IMR-90 (cell line): ENCODE results near the gene SLC36A1. TPM values are rescaled to one million over a fixed set of nuclear protein-coding genes. Genes with fewer than 3 reads are reported as not detected.

ENCODE experiments used
- ATAC-seq: fragments of 200-7000 bp; cut with Tn5 transposase; 2 replicates; pipeline ENCODE4 v1.9.1; 2020; ENCODE audit warnings: low read depth, mild to moderate bottlenecking, moderate library complexity
- BruUV-seq: library from RNA; stranded (reverse); fragments of 400-500 nt; replicated peaks from 2 replicates; lab custom pipeline; 2021; lab: Mats Ljungman, UMichigan
- CTCF ChIA-PET: fragments of 300-600 bp; formaldehyde crosslinking; extraction: SDS; loops from one replicate; lab custom pipeline; 2021; ENCODE audit warnings: antibody characterized with exemption; lab: Yijun Ruan, JAX
- POLR2A ChIA-PET: fragments of 300-600 bp; sonication (Branson Sonifier 250); formaldehyde crosslinking; loops from one replicate; lab custom pipeline; 2022; ENCODE audit warnings: antibody characterized with exemption; ENCODE audit not compliant: unreplicated experiment; lab: Charles Lee
- DNase-seq: peaks from one replicate; pipeline ENCODE4 v3.0.0; 2013
- H2AFZ ChIP-seq: replicated peaks from 2 replicates; pipeline ENCODE3; 2013; ENCODE audit warnings: low read length, mild to moderate bottlenecking; ENCODE audit not compliant: poor library complexity
- H2AK5ac ChIP-seq: 2 replicates; pipeline ENCODE4 v1.6.1; 2013; ENCODE audit warnings: low read depth, low read length, inconsistent platforms
- H2AK9ac ChIP-seq: replicated peaks from 2 replicates; pipeline ENCODE3; 2013; ENCODE audit warnings: mild to moderate bottlenecking, low read depth, low read length, moderate library complexity; ENCODE audit not compliant: poor library complexity
- H2BK120ac ChIP-seq: 2 replicates; pipeline ENCODE4 v1.6.1; 2013; ENCODE audit warnings: low read depth, low read length, inconsistent platforms
- H2BK15ac ChIP-seq: 3 replicates; pipeline ENCODE4 v1.6.1; 2013; ENCODE audit warnings: low read depth, low read length, inconsistent platforms
- H2BK20ac ChIP-seq: 2 replicates; pipeline ENCODE4 v1.6.1; 2013; ENCODE audit warnings: low read depth, mild to moderate bottlenecking, inconsistent platforms, low read length, moderate library complexity
- H2BK5ac ChIP-seq: 2 replicates; pipeline ENCODE4 v1.6.1; 2013; ENCODE audit warnings: mild to moderate bottlenecking, low read depth, low read length, inconsistent platforms; ENCODE audit not compliant: poor library complexity, severe bottlenecking
- H3K14ac ChIP-seq: replicated peaks from 2 replicates; pipeline ENCODE4 v1.6.1; 2013; ENCODE audit warnings: low read depth, low read length, inconsistent platforms
- H3K18ac ChIP-seq: 2 replicates; pipeline ENCODE4 v1.6.1; 2013; ENCODE audit warnings: low read depth, low read length, control low read depth
- H3K23ac ChIP-seq: 2 replicates; pipeline ENCODE4 v1.6.1; 2013; ENCODE audit warnings: low read depth, low read length, inconsistent platforms
- H3K27ac ChIP-seq: 2 replicates; pipeline ENCODE4 v1.5.1; 2013; ENCODE audit warnings: mild to moderate bottlenecking, control low read depth, low read length; ENCODE audit not compliant: insufficient read depth
- H3K27me3 ChIP-seq: 2 replicates; pipeline ENCODE4 v1.6.1; 2013; ENCODE audit warnings: low read length; ENCODE audit not compliant: control insufficient read depth, insufficient read depth
- H3K36me3 ChIP-seq: 2 replicates; pipeline ENCODE4 v1.6.1; 2013; ENCODE audit warnings: low read length, mixed read lengths; ENCODE audit not compliant: control insufficient read depth, insufficient read depth
- H3K4ac ChIP-seq: 2 replicates; pipeline ENCODE4 v1.6.1; 2013; ENCODE audit warnings: low read depth, low read length, inconsistent platforms
- H3K4me1 ChIP-seq: 2 replicates; pipeline ENCODE4 v1.6.1; 2013; ENCODE audit warnings: low read length, mixed read lengths; ENCODE audit not compliant: control insufficient read depth, insufficient read depth
- H3K4me2 ChIP-seq: 2 replicates; pipeline ENCODE4 v1.6.1; 2013; ENCODE audit warnings: low read depth, mild to moderate bottlenecking, control low read depth, low read length, moderate library complexity
- H3K4me3 ChIP-seq: 2 replicates; pipeline ENCODE4 v1.5.1; 2013; ENCODE audit warnings: low read depth, mild to moderate bottlenecking, control low read depth, low read length, moderate library complexity; ENCODE audit not compliant: insufficient read depth
- H3K56ac ChIP-seq: 2 replicates; pipeline ENCODE4 v1.6.1; 2013; ENCODE audit warnings: low read length, inconsistent platforms; ENCODE audit not compliant: insufficient read depth; ENCODE audit errors: extremely low read depth
- H3K79me1 ChIP-seq, 2 experiments: 2 replicates each; pipeline ENCODE4 v1.6.1; 2013; ENCODE audit warnings: low read length in 2 of 2, inconsistent platforms in 1 of 2, low read depth in 1 of 2
- H3K9ac ChIP-seq: 2 replicates; pipeline ENCODE4 v1.6.1; 2013; ENCODE audit warnings: low read depth, low read length, control low read depth
- H3K9me1 ChIP-seq: 2 replicates; pipeline ENCODE4 v1.6.1; 2013; ENCODE audit warnings: low read length, inconsistent platforms; ENCODE audit not compliant: insufficient read depth
- H3K9me3 ChIP-seq: 2 replicates; pipeline ENCODE4 v1.6.1; 2013; ENCODE audit warnings: low read length; ENCODE audit not compliant: control insufficient read depth, insufficient read depth
- H4K20me1 ChIP-seq: 2 replicates; pipeline ENCODE4 v1.6.1; 2013; ENCODE audit warnings: low read length, inconsistent platforms; ENCODE audit not compliant: insufficient read depth
- H4K5ac ChIP-seq: 2 replicates; pipeline ENCODE4 v1.6.1; 2013; ENCODE audit warnings: mild to moderate bottlenecking, low read depth, low read length, control low read depth
- H4K8ac ChIP-seq, 2 experiments: 2 replicates each; pipeline ENCODE4 v1.6.1; 2013; ENCODE audit warnings: low read depth in 2 of 2, low read length in 2 of 2, control low read depth in 1 of 2, inconsistent platforms in 1 of 2
- H4K91ac ChIP-seq: 2 replicates; pipeline ENCODE4 v1.6.1; 2013; ENCODE audit warnings: low read depth, low read length, inconsistent platforms; ENCODE audit not compliant: insufficient read depth
- CEBPB ChIP-seq: IDR thresholded peaks from 2 replicates; pipeline ENCODE4 v1.6.1; 2012; ENCODE audit warnings: low read depth, low read length, improper control_type of control experiment
- CHD1 ChIP-seq: IDR thresholded peaks from 2 replicates; pipeline ENCODE4 v1.6.1; 2012; ENCODE audit warnings: low read depth, low read length, improper control_type of control experiment
- ELK1 ChIP-seq: fragments of 150-350 bp; IDR thresholded peaks from 2 replicates; pipeline ENCODE4 v1.6.1; 2016; ENCODE audit warnings: low read depth, mild to moderate bottlenecking, low read length, moderate library complexity, borderline replicate concordance
- FOS ChIP-seq: fragments of 150-350 bp; IDR thresholded peaks from 2 replicates; pipeline ENCODE4 v1.6.1; 2016; ENCODE audit warnings: low read depth, low read length
- MAZ ChIP-seq: IDR thresholded peaks from 2 replicates; pipeline ENCODE4 v1.6.1; 2012; ENCODE audit warnings: low read depth, mild to moderate bottlenecking, low read length, improper control_type of control experiment, moderate library complexity, borderline replicate concordance
- MXI1 ChIP-seq: IDR thresholded peaks from 2 replicates; pipeline ENCODE4 v1.6.1; 2012; ENCODE audit warnings: low read depth, mild to moderate bottlenecking, low read length, moderate library complexity, borderline replicate concordance
- RAD21 ChIP-seq: IDR thresholded peaks from 2 replicates; pipeline ENCODE4 v1.6.1; 2012; ENCODE audit warnings: low read length, improper control_type of control experiment
- RCOR1 ChIP-seq: IDR thresholded peaks from 2 replicates; pipeline ENCODE4 v1.6.1; 2012; ENCODE audit warnings: mild to moderate bottlenecking, low read length, improper control_type of control experiment; ENCODE audit not compliant: insufficient replicate concordance
- RFX5 ChIP-seq: IDR thresholded peaks from 2 replicates; pipeline ENCODE4 v1.8.0; 2012; ENCODE audit warnings: low read depth, mild to moderate bottlenecking, low read length, moderate library complexity
- SMC3 ChIP-seq: fragments of 150-350 bp; IDR thresholded peaks from 2 replicates; pipeline ENCODE4 v1.6.1; 2016; ENCODE audit warnings: low read depth, mild to moderate bottlenecking, antibody characterized with exemption, low read length, moderate library complexity
- WGBS, 2 experiments: methylation state at CpG; one replicate each; pipeline versions ENCODE4 v1.1.5 to v1.1.7; 2013; ENCODE audit warnings: missing lambda C conversion rate in 2 of 2; ENCODE audit not compliant: insufficient read length in 1 of 2; ENCODE audit errors: extremely low coverage in 2 of 2; 5-methylcytosine and 5-hydroxymethylcytosine counted together
- dilution Hi-C: fragments of 300-500 bp; cut with HindIII; formaldehyde crosslinking; loops from one replicate; pipeline ENCODE4 v1.14.3; 2018; ENCODE audit warnings: low sequenced_read_pairs; ENCODE audit not compliant: unreplicated experiment
- in situ Hi-C: fragments of 300-500 bp; cut with MboI; formaldehyde crosslinking; loops from 3 replicates; pipeline ENCODE4 v1.14.3; 2019; ENCODE audit warnings: low sequenced_read_pairs, inconsistent platforms, mixed read lengths
- intact Hi-C: fragments of 100-400 bp; cut with micrococcal nuclease; formaldehyde crosslinking; loops from 2 replicates; pipeline ENCODE4 v1.10.0; 2022
- polyA plus RNA-seq, 3 experiments: library from polyadenylated mRNA; depleted of rRNA; stranded (reverse); fragments of >200 nt; gene quantifications; 2 replicates each; pipeline ENCODE4 v1.2.3, GENCODE V29; 2012; ENCODE audit warnings: low replicate concordance in 1 of 3
- total RNA-seq: library from RNA; depleted of rRNA; stranded (reverse); fragments of >200 nt; gene quantifications from 2 replicates; pipeline ENCODE4 v1.2.3, GENCODE V29; 2012
- TF ChIP-seq, protein P1 (sequence below): conservative IDR thresholded peaks from 2 replicates; pipeline ENCODE4 v1.5.1; 2012; ENCODE audit warnings: mild to moderate bottlenecking, low read depth, low read length, improper control_type of control experiment

The SLC36A1 gene
- total and polyA plus RNA-seq, 2 of the 4 experiments (the other 2 are of a cell fraction), result 5.7 to 8.7 TPM

GRCh38 chr5:151413800-151414199 lies 33.6 kb upstream of the SLC36A1 start:
- Histone ChIP-seq H3K23ac (no peak overlapping the region), H3K9me1 (no peaks in the 10 kb centered on the region), H3K4me3 (no peak overlapping the region), H4K91ac (no peak overlapping the region), H2AFZ (no peak overlapping the region), H4K5ac (no peak overlapping the region), H3K36me3 (no peaks in the 10 kb centered on the region), H2AK5ac (no peak overlapping the region), H2BK120ac (no peak overlapping the region), H2BK20ac (no peak overlapping the region), H3K4me2 (no peak overlapping the region), H2BK5ac (no peak overlapping the region), H2AK9ac (no peak overlapping the region), H4K8ac (no peak overlapping the region), H3K4me1 (no peaks in the 10 kb centered on the region), H2BK15ac (no peak overlapping the region), H3K4ac (no peak overlapping the region), H3K14ac (no peak overlapping the region), H3K9ac (no peak overlapping the region), H3K27me3 (peaks cover 3% of the 10 kb centered on the region; the same call in 1 of the 2 replicates), H3K27ac (no peak overlapping the region), H4K20me1 (no peaks in the 10 kb centered on the region), H3K9me3 (peaks cover 2% of the 10 kb centered on the region), H3K79me1 (no peaks in the 10 kb centered on the region), H3K18ac (no peak overlapping the region), H3K56ac (no peak overlapping the region)
- ChIA-PET POLR2A (no interaction called here), CTCF (no interaction called here)
- TF ChIP-seq SMC3 (no peak), RCOR1 (no peak), RFX5 (no peak), CEBPB (no peak), CHD1 (no peak), ELK1 (no peak), FOS (no peak), MXI1 (no peak), MAZ (no peak), RAD21 (no peak)
- TF ChIP-seq, protein P1, sequence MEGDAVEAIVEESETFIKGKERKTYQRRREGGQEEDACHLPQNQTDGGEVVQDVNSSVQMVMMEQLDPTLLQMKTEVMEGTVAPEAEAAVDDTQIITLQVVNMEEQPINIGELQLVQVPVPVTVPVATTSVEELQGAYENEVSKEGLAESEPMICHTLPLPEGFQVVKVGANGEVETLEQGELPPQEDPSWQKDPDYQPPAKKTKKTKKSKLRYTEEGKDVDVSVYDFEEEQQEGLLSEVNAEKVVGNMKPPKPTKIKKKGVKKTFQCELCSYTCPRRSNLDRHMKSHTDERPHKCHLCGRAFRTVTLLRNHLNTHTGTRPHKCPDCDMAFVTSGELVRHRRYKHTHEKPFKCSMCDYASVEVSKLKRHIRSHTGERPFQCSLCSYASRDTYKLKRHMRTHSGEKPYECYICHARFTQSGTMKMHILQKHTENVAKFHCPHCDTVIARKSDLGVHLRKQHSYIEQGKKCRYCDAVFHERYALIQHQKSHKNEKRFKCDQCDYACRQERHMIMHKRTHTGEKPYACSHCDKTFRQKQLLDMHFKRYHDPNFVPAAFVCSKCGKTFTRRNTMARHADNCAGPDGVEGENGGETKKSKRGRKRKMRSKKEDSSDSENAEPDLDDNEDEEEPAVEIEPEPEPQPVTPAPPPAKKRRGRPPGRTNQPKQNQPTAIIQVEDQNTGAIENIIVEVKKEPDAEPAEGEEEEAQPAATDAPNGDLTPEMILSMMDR, result no peak
- in situ Hi-C loops, result no loop called here
- dilution Hi-C loops, result no loop called here
- WGBS, 2 experiments, result 67% methylated on average over 1 of the region's 3 CpGs; no CpG with 5 or more reads in 1 of the 2 experiments
- intact Hi-C loops, result no loop called here
- no peak for ATAC-seq
- DNase-seq, result no peak
- no TSS peak for BruUV-seq
